ENCODE data around the gene CKAP4.
A peak's percentile ranks its signal among the peaks of the same experiment; 100 is the strongest.

CKAP4 gene

GRCh38 chr12:106240821-106241220, 7.0 kb downstream of the CKAP4 start:
- DNase-seq (ENCODE audit: low spot score): no peak

DNA sequence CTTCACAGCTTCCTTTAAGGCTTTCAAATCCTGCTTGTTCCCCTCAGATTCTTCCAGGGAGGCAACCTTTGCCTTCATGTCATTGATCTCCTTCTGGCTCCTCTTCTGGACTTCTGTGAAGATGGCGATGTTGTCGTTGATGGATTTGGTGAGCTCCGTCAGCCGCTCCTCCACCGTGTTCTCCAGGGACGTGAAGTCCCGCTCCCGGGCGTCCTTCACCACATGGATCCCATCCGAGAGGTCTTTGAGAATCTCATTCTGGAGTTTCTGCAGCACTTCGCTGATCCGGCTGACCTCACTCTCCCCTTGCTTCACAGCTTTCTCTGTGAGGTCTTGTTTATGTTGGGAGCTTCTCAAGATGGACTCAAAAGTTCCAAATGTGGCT, 7.9 kb downstream of the CKAP4 start:
- no peak for DNase-seq (ENCODE audit: low spot score)

- peak; percentile 49 for DNase-seq (ENCODE audit: low spot score)
Measured at GRCh38 chr12:106239241-106239950, 8.4 kb downstream of the CKAP4 start.

DNA sequence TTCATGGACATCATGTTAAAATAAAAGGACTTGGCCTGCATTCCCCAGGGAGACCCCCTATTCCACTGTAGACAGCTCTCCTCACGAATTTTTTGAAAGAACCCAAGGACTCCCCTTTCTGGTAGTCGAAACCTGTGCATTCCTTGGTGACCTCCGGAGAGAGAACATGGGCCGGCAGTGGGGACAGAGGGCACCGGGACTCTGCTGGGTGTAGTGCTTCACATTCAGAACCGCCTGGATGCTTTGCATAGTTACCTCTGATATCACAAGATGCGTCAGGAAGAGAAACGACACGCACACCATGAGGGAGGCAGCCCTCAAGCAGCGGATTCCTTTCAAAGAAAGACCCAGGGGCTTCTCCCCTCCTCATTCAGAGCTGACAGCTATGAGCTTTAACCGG, 9.7 kb downstream of the CKAP4 start:
- DNase-seq (ENCODE audit: low spot score): no peak

- DNase-seq (ENCODE audit: low spot score): no peak
Measured at GRCh38 chr12:106235770-106236169, 12.1 kb downstream of the CKAP4 start.

GRCh38 chr12:106234449-106234848, 13.4 kb downstream of the CKAP4 start:
- DNase-seq (ENCODE audit: low spot score): no peak

DNA sequence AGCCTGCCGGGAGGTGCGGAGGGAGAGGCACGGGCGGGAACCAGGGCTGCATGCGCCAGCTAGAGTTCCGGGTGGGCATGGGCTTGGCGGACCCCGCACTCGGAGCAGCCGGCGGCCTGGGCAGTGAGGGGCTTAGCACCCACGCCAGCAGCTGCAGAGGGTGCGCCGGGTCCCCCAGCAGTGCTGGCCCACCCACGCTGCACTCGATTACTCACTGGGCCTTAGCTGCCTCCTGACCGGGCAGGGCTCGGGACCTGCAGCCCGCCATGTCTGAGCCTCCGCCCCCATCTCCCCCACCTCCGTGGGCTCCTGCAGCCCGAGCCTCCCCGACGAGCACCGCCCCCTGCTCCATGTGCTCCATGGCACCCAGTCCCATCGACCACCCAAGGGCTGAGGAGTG, 14.8 kb downstream of the CKAP4 start:
- no peak for DNase-seq (ENCODE audit: low spot score)

DNA sequence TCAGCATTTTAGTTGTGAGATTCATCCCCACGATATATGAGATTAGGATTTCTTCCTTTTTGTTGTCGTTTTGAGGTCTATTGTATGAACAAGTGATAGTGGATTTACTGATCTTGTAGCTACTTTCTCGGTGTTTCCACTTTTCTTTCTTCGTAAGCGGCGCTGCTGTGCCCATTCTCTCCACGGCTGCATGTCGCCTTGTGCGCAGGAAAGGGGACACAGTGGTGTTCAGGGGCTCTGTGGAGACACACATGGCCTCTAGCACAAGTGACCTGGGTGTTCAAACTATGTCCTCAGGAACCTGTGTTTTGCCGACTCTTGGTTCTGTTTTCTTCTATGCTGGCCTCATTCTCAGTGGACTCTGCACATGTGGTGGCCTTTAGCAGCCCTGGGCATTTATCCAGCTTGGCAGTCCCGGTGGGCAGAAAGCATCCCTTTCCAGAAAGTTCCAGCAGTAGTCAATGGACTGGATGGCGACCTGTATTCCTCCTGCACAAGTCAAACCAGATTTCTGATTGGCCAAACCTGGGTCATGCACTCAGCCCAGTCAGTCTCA, 18.7 kb downstream of the CKAP4 start:
- no peak for DNase-seq (ENCODE audit: low spot score)

- DNase-seq (ENCODE audit: low spot score): no peak
Measured at GRCh38 chr12:106228320-106228710, 19.5 kb downstream of the CKAP4 start.

DNA sequence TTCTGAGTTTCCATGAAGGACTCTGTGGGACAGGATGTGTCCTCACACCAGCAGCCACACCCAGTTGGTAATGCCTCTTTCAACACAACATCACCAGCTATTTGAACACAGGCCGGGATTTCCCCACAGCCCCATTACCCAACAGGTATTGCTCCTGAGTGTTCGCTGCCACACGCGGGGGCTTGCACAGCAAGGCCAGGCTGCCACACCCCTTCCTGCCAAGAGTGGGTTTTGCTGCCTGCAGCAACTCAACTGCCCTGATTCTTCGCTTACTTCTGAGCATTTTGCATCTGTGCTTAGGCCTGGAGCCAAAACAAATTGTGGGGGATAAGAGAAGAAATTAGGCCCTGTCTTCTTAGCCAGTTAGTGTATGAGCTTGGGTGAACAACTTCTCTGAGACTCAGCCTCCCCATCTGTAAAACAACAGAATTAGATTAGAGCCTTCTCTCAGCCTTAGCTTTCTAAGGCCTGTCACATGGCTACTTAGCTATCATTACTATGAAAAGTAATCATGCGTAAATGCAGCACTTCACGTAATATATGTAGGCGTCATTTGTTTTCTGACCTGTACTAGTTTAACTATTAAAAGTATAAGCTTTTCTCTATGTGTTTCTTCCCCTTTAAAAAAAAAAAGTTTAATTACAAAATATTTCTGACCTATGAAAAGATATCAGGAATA, 20.0 kb downstream of the CKAP4 start:
- no peak for DNase-seq (ENCODE audit: low spot score)

DNA sequence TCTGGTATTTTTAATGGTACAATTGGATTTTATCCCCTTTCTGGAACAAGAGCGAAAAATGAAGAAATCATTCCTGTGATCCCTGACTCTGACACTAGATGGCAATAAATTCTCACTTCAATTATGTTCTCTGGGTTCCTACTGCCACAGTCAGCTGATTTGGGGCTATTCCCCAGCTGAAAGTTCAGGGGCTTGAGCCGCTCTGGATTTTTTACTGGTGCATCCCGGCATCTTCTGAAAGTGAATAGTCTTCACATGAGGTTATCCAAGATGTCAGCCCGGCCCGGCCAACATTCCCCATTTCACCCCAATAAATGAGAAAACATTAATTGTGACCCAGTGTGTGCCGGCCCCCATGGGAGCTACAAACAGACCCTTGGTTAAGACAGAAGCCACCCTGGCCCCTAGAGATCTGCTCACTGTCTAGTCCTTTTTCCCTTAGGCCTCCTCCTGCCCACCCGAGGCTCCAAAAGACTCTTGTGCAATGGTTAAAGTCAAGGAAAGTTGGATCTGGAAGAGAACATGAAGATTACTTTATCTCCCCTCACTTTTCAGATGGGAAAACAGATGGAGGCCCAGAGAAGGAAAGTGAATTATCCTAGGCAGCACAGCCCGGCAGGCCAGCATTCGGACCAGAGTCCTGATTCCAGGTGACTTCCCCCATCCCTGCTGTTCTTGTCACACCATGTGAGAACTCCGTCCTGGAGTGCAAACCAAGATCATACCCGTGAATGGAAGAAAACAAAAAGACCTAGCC, 20.8 kb downstream of the CKAP4 start:
- peak; percentile 69 for DNase-seq (ENCODE audit: low spot score)

DNA sequence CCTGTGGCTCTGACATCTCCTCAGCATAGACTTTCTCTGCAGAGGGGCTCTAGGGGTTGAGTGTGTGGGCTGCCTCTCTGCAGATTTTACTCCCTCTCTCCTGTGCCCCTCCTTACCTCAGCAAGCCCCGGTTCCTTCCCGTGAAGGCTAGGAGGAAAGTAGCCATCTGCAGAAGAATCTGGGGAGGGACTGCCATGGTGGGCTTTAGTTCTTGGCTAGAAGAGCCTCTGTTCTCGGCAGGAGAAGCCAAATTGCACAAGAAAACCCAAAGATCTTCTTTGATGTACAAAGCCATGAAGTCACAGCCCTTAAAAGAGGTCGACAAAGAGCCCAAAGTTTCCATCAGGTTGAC, 23.5 kb downstream of the CKAP4 start:
- DNase-seq (ENCODE audit: low spot score): no peak

- peak; percentile 68 for DNase-seq (ENCODE audit: low spot score)
Measured at GRCh38 chr12:106223485-106224354, 24.1 kb downstream of the CKAP4 start.

GRCh38 chr12:106220536-106220935, 27.3 kb downstream of the CKAP4 start:
- no peak for DNase-seq (ENCODE audit: low spot score)

GRCh38 chr12:106219043-106219442, 28.8 kb downstream of the CKAP4 start:
- no peak for DNase-seq (ENCODE audit: low spot score)

DNA sequence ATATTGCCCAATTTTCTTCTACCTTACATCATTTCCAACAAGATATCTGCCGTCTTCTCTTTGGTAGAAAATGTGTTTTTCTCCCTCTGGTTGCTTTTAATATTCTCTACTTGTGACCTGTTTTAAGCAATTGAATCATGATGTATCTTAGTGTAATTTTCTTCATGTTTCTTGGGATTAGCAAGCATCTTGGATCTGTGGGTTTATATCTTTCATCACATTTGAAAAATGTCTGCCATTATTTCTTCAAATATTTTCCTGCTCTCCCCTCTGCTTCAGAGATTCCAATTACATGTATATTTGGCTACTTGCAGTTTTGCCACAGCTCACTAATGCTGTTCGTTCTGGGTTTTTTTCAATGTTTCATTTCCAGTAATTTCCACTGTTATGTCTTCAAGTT, 30.1 kb downstream of the CKAP4 start:
- DNase-seq (ENCODE audit: low spot score): no peak

GRCh38 chr12:106214571-106214970, 33.2 kb downstream of the CKAP4 start:
- DNase-seq (ENCODE audit: low spot score): no peak

DNA sequence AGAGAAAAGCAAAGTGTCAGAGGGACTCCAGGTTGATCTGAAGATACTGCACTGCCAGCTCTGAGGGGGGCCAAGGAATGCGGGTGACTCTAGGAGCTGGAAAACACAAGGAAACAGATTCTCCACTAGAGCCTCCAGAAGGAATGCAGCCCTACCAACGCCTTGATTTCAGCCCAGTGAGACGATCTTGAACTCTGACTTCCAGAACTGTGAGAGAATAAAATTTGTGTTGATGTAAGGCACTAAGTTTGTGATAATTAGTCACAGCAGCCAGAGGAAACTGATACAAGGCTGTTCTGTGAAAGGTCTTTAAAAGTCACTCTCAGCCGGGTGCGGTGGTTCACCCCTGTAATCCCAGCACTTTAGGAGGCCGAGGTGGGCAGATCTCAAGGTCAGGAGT, 34.2 kb downstream of the CKAP4 start:
- no peak for DNase-seq (ENCODE audit: low spot score)

DNA sequence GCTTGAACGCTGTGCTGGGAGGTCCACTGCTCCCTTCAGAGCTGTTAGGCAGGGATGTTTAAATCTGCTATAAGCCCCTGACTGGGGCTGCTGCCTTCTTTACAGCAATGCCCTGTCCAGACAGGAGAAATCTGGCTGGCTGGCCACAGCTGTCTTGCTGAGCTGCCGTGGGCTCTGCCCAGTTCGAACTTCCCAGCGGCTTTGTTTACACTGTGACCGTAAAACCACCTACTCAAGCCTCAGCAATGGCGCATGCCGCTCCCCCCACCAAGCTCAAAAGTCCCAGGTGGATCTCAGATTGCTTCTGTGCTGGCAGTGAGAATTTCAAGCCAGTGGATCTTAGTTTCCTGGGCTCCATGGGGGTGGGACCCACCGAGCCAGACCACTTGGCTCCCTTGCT, 35.8 kb downstream of the CKAP4 start:
- DNase-seq (ENCODE audit: low spot score): no peak

GRCh38 chr12:106205208-106206069, 42.4 kb downstream of the CKAP4 start:
- DNase-seq (ENCODE audit: low spot score): peak; percentile 58

- DNase-seq (ENCODE audit: low spot score): no peak
Measured at GRCh38 chr12:106204312-106204711, 43.5 kb downstream of the CKAP4 start.
